IMR-90 (cell line): ENCODE results near the gene CCR5. TPM values are rescaled to one million over a fixed set of nuclear protein-coding genes. Genes with fewer than 3 reads are reported as not detected.

Source experiments
- ATAC-seq: fragments of 200-7000 bp; cut with Tn5 transposase; 2 replicates; pipeline ENCODE4 v1.9.1; 2020; ENCODE audit warnings: low read depth, mild to moderate bottlenecking, moderate library complexity
- BruUV-seq: library from RNA; stranded (reverse); fragments of 400-500 nt; replicated peaks from 2 replicates; lab custom pipeline; 2021; lab: Mats Ljungman, UMichigan
- CTCF ChIA-PET: fragments of 300-600 bp; formaldehyde crosslinking; extraction: SDS; loops from one replicate; lab custom pipeline; 2021; ENCODE audit warnings: antibody characterized with exemption; lab: Yijun Ruan, JAX
- POLR2A ChIA-PET: fragments of 300-600 bp; sonication (Branson Sonifier 250); formaldehyde crosslinking; loops from one replicate; lab custom pipeline; 2022; ENCODE audit warnings: antibody characterized with exemption; ENCODE audit not compliant: unreplicated experiment; lab: Charles Lee
- DNase-seq: peaks from one replicate; pipeline ENCODE4 v3.0.0; 2013
- H2AFZ ChIP-seq: replicated peaks from 2 replicates; pipeline ENCODE3; 2013; ENCODE audit warnings: low read length, mild to moderate bottlenecking; ENCODE audit not compliant: poor library complexity
- H2AK5ac ChIP-seq: 2 replicates; pipeline ENCODE4 v1.6.1; 2013; ENCODE audit warnings: low read depth, low read length, inconsistent platforms
- H2AK9ac ChIP-seq: replicated peaks from 2 replicates; pipeline ENCODE3; 2013; ENCODE audit warnings: mild to moderate bottlenecking, low read depth, low read length, moderate library complexity; ENCODE audit not compliant: poor library complexity
- H2BK120ac ChIP-seq: 2 replicates; pipeline ENCODE4 v1.6.1; 2013; ENCODE audit warnings: low read depth, low read length, inconsistent platforms
- H2BK15ac ChIP-seq: 3 replicates; pipeline ENCODE4 v1.6.1; 2013; ENCODE audit warnings: low read depth, low read length, inconsistent platforms
- H2BK20ac ChIP-seq: 2 replicates; pipeline ENCODE4 v1.6.1; 2013; ENCODE audit warnings: low read depth, mild to moderate bottlenecking, inconsistent platforms, low read length, moderate library complexity
- H2BK5ac ChIP-seq: 2 replicates; pipeline ENCODE4 v1.6.1; 2013; ENCODE audit warnings: mild to moderate bottlenecking, low read depth, low read length, inconsistent platforms; ENCODE audit not compliant: poor library complexity, severe bottlenecking
- H3K14ac ChIP-seq: replicated peaks from 2 replicates; pipeline ENCODE4 v1.6.1; 2013; ENCODE audit warnings: low read depth, low read length, inconsistent platforms
- H3K18ac ChIP-seq: 2 replicates; pipeline ENCODE4 v1.6.1; 2013; ENCODE audit warnings: low read depth, low read length, control low read depth
- H3K23ac ChIP-seq: 2 replicates; pipeline ENCODE4 v1.6.1; 2013; ENCODE audit warnings: low read depth, low read length, inconsistent platforms
- H3K27ac ChIP-seq: 2 replicates; pipeline ENCODE4 v1.5.1; 2013; ENCODE audit warnings: mild to moderate bottlenecking, control low read depth, low read length; ENCODE audit not compliant: insufficient read depth
- H3K27me3 ChIP-seq: 2 replicates; pipeline ENCODE4 v1.6.1; 2013; ENCODE audit warnings: low read length; ENCODE audit not compliant: control insufficient read depth, insufficient read depth
- H3K36me3 ChIP-seq: 2 replicates; pipeline ENCODE4 v1.6.1; 2013; ENCODE audit warnings: low read length, mixed read lengths; ENCODE audit not compliant: control insufficient read depth, insufficient read depth
- H3K4ac ChIP-seq: 2 replicates; pipeline ENCODE4 v1.6.1; 2013; ENCODE audit warnings: low read depth, low read length, inconsistent platforms
- H3K4me1 ChIP-seq: 2 replicates; pipeline ENCODE4 v1.6.1; 2013; ENCODE audit warnings: low read length, mixed read lengths; ENCODE audit not compliant: control insufficient read depth, insufficient read depth
- H3K4me2 ChIP-seq: 2 replicates; pipeline ENCODE4 v1.6.1; 2013; ENCODE audit warnings: low read depth, mild to moderate bottlenecking, control low read depth, low read length, moderate library complexity
- H3K4me3 ChIP-seq: 2 replicates; pipeline ENCODE4 v1.5.1; 2013; ENCODE audit warnings: low read depth, mild to moderate bottlenecking, control low read depth, low read length, moderate library complexity; ENCODE audit not compliant: insufficient read depth
- H3K56ac ChIP-seq: 2 replicates; pipeline ENCODE4 v1.6.1; 2013; ENCODE audit warnings: low read length, inconsistent platforms; ENCODE audit not compliant: insufficient read depth; ENCODE audit errors: extremely low read depth
- H3K79me1 ChIP-seq, 2 experiments: 2 replicates each; pipeline ENCODE4 v1.6.1; 2013; ENCODE audit warnings: low read length in 2 of 2, inconsistent platforms in 1 of 2, low read depth in 1 of 2
- H3K9ac ChIP-seq: 2 replicates; pipeline ENCODE4 v1.6.1; 2013; ENCODE audit warnings: low read depth, low read length, control low read depth
- H3K9me1 ChIP-seq: 2 replicates; pipeline ENCODE4 v1.6.1; 2013; ENCODE audit warnings: low read length, inconsistent platforms; ENCODE audit not compliant: insufficient read depth
- H3K9me3 ChIP-seq: 2 replicates; pipeline ENCODE4 v1.6.1; 2013; ENCODE audit warnings: low read length; ENCODE audit not compliant: control insufficient read depth, insufficient read depth
- H4K20me1 ChIP-seq: 2 replicates; pipeline ENCODE4 v1.6.1; 2013; ENCODE audit warnings: low read length, inconsistent platforms; ENCODE audit not compliant: insufficient read depth
- H4K5ac ChIP-seq: 2 replicates; pipeline ENCODE4 v1.6.1; 2013; ENCODE audit warnings: mild to moderate bottlenecking, low read depth, low read length, control low read depth
- H4K8ac ChIP-seq, 2 experiments: 2 replicates each; pipeline ENCODE4 v1.6.1; 2013; ENCODE audit warnings: low read depth in 2 of 2, low read length in 2 of 2, control low read depth in 1 of 2, inconsistent platforms in 1 of 2
- H4K91ac ChIP-seq: 2 replicates; pipeline ENCODE4 v1.6.1; 2013; ENCODE audit warnings: low read depth, low read length, inconsistent platforms; ENCODE audit not compliant: insufficient read depth
- BHLHE40 ChIP-seq: fragments of 150-350 bp; IDR thresholded peaks from 2 replicates; pipeline ENCODE4 v1.6.1; 2016; ENCODE audit warnings: mild to moderate bottlenecking, low read depth, low read length
- CEBPB ChIP-seq: IDR thresholded peaks from 2 replicates; pipeline ENCODE4 v1.6.1; 2012; ENCODE audit warnings: low read depth, low read length, improper control_type of control experiment
- CHD1 ChIP-seq: IDR thresholded peaks from 2 replicates; pipeline ENCODE4 v1.6.1; 2012; ENCODE audit warnings: low read depth, low read length, improper control_type of control experiment
- CTCF ChIP-seq: conservative IDR thresholded peaks from 2 replicates; pipeline ENCODE4 v1.5.1; 2012; ENCODE audit warnings: mild to moderate bottlenecking, low read depth, low read length, improper control_type of control experiment
- ELK1 ChIP-seq: fragments of 150-350 bp; IDR thresholded peaks from 2 replicates; pipeline ENCODE4 v1.6.1; 2016; ENCODE audit warnings: low read depth, mild to moderate bottlenecking, low read length, moderate library complexity, borderline replicate concordance
- FOS ChIP-seq: fragments of 150-350 bp; IDR thresholded peaks from 2 replicates; pipeline ENCODE4 v1.6.1; 2016; ENCODE audit warnings: low read depth, low read length
- MAFK ChIP-seq: IDR thresholded peaks from 2 replicates; pipeline ENCODE4 v1.6.1; 2012; ENCODE audit warnings: low read depth, low read length, improper control_type of control experiment
- MAZ ChIP-seq: IDR thresholded peaks from 2 replicates; pipeline ENCODE4 v1.6.1; 2012; ENCODE audit warnings: low read depth, mild to moderate bottlenecking, low read length, improper control_type of control experiment, moderate library complexity, borderline replicate concordance
- MXI1 ChIP-seq: IDR thresholded peaks from 2 replicates; pipeline ENCODE4 v1.6.1; 2012; ENCODE audit warnings: low read depth, mild to moderate bottlenecking, low read length, moderate library complexity, borderline replicate concordance
- POLR2A ChIP-seq: IDR thresholded peaks from 2 replicates; pipeline ENCODE4 v1.6.1; 2012; ENCODE audit warnings: mild to moderate bottlenecking, low read depth, low read length
- RAD21 ChIP-seq: IDR thresholded peaks from 2 replicates; pipeline ENCODE4 v1.6.1; 2012; ENCODE audit warnings: low read length, improper control_type of control experiment
- RCOR1 ChIP-seq: IDR thresholded peaks from 2 replicates; pipeline ENCODE4 v1.6.1; 2012; ENCODE audit warnings: mild to moderate bottlenecking, low read length, improper control_type of control experiment; ENCODE audit not compliant: insufficient replicate concordance
- RFX5 ChIP-seq: IDR thresholded peaks from 2 replicates; pipeline ENCODE4 v1.8.0; 2012; ENCODE audit warnings: low read depth, mild to moderate bottlenecking, low read length, moderate library complexity
- SMC3 ChIP-seq: fragments of 150-350 bp; IDR thresholded peaks from 2 replicates; pipeline ENCODE4 v1.6.1; 2016; ENCODE audit warnings: low read depth, mild to moderate bottlenecking, antibody characterized with exemption, low read length, moderate library complexity
- USF2 ChIP-seq: fragments of 150-350 bp; IDR thresholded peaks from 2 replicates; pipeline ENCODE4 v1.6.1; 2017; ENCODE audit warnings: mild to moderate bottlenecking, antibody characterized with exemption, low read length, low read depth
- WGBS, 2 experiments: methylation state at CpG; one replicate each; pipeline versions ENCODE4 v1.1.5 to v1.1.7; 2013; ENCODE audit warnings: missing lambda C conversion rate in 2 of 2; ENCODE audit not compliant: insufficient read length in 1 of 2; ENCODE audit errors: extremely low coverage in 2 of 2; 5-methylcytosine and 5-hydroxymethylcytosine counted together
- dilution Hi-C: fragments of 300-500 bp; cut with HindIII; formaldehyde crosslinking; loops from one replicate; pipeline ENCODE4 v1.14.3; 2018; ENCODE audit warnings: low sequenced_read_pairs; ENCODE audit not compliant: unreplicated experiment
- in situ Hi-C: fragments of 300-500 bp; cut with MboI; formaldehyde crosslinking; loops from 3 replicates; pipeline ENCODE4 v1.14.3; 2019; ENCODE audit warnings: low sequenced_read_pairs, inconsistent platforms, mixed read lengths
- intact Hi-C: fragments of 100-400 bp; cut with micrococcal nuclease; formaldehyde crosslinking; loops from 2 replicates; pipeline ENCODE4 v1.10.0; 2022
- polyA plus RNA-seq, 3 experiments: library from polyadenylated mRNA; depleted of rRNA; stranded (reverse); fragments of >200 nt; gene quantifications; 2 replicates each; pipeline ENCODE4 v1.2.3, GENCODE V29; 2012; ENCODE audit warnings: low replicate concordance in 1 of 3
- total RNA-seq: library from RNA; depleted of rRNA; stranded (reverse); fragments of >200 nt; gene quantifications from 2 replicates; pipeline ENCODE4 v1.2.3, GENCODE V29; 2012

CCR5 gene
- total and polyA plus RNA-seq, 2 of the 4 experiments (the other 2 are of a cell fraction) = not detected

GRCh38 chr3:46409739-46410489 is 39.2 kb downstream of the CCR5 start:
- in situ Hi-C loops (no loop called here), dilution Hi-C loops (no loop called here), intact Hi-C loops (no loop called here)
- Histone ChIP-seq H3K27me3 (no peaks in the 10 kb centered on the region), H3K9ac (no peak overlapping the region), H3K23ac (no peak overlapping the region), H3K9me1 (peaks cover 8% of the 10 kb centered on the region), H3K9me3 (no peaks in the 10 kb centered on the region), H3K4me2 (no peak overlapping the region), H4K8ac (no peak overlapping the region), H4K5ac (no peak overlapping the region), H3K36me3 (no peaks in the 10 kb centered on the region), H2AK5ac (no peak overlapping the region), H3K27ac (no peak overlapping the region), H2AFZ (no peak overlapping the region), H2BK120ac (no peak overlapping the region), H3K79me1 (peaks cover 0 to 4% of the 10 kb centered on the region in 2 experiments; a peak in 1 of 4 replicates), H3K4ac (no peak overlapping the region), H3K56ac (no peak overlapping the region), H2BK15ac (no peak overlapping the region), H4K20me1 (no peaks in the 10 kb centered on the region), H3K14ac (no peak overlapping the region), H3K4me1 (peaks cover 20% of the 10 kb centered on the region), H2BK5ac (no peak overlapping the region), H3K4me3 (no peak overlapping the region), H3K18ac (no peak overlapping the region), H4K91ac (no peak overlapping the region), H2BK20ac (no peak overlapping the region), H2AK9ac (no peak overlapping the region)
- WGBS, 2 experiments = 94% methylated on average over 2 of the region's 9 CpGs; no CpG with 5 or more reads in 1 of the 2 experiments
- DNase-seq (no peak), ATAC-seq (no peak)
- no TSS peak for BruUV-seq
- ChIA-PET CTCF (interaction anchor here (0.9 kb wide), 1 partner anchor 10 kb away, joined by 4 read pairs; no protein-coding TSS in a partner anchor), POLR2A (no interaction called here)
- TF ChIP-seq CEBPB (no peak), CTCF (no peak), ELK1 (no peak), CHD1 (no peak), RCOR1 (no peak), MAFK (no peak), MAZ (no peak), FOS (no peak), USF2 (no peak), SMC3 (no peak), RFX5 (no peak), POLR2A (no peak), MXI1 (no peak), BHLHE40 (no peak), RAD21 (no peak)
